ENCODE data around the gene RXRG.
A peak's percentile ranks its signal among the peaks of the same experiment; 100 is the strongest.
"Not testable (repeated sequence)": the region's sequence is repeated elsewhere in the genome, so short reads cannot be mapped to it uniquely, and the experiment has no call there.

Gene RXRG

DNA sequence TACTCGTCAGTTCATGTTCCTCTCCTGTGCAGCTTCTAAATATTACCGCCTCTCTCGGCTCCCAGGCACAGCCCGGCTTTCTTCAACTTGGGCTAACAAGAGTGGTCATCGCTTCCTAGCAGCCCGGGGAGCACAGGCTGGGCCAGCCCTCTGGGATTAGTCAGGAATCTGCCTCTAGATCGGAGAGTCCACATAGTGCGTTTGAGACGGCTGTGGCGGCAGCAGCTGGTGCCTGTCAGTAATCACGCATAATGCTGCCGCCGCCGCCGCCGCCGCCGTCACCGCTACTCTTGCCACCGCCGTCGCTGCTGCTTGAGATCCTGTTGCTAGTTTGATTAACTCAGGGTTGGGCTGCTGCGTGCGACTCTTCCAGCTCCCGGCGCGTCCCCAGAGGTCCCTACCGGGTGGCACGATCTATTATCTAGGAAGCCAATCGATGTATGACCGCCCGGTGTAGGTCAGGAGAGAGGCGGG, at the start of gene RXRG:
RXRG (minus strand) TSS at position 230 of the 474 bp plus-strand sequence. CDS start 233 bp downstream, outside the sequence.
- no peak for DNase-seq (ENCODE audit: low read depth in 2 of 2)

DNA sequence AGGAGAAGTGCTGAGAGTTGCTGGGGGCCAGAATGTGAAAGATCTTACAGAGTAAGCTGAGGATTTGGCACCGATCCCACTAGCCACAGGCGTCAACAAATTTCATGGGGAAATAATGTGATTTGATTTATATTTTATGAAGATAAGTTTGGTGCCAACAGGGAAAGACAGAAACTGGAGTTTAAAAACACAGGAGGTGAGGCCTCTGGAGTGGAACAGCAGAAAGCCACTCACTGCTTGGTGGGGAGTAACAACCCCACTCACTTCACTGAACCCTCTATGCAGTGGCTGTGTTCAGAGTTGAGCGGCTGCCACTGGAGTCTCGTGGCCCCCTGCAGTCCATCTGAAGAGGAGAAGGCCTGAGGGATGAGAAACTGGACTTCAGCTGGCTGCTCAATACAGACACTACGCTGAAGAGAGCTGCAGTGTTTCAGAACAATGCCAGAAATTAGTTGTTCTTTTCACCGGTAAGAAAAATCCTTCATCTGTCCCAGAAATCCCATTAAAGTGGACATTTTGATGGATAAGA, 48.0 kb upstream of the RXRG start:
- DNase-seq (ENCODE audit: low read depth in 2 of 2), result no peak

DNA sequence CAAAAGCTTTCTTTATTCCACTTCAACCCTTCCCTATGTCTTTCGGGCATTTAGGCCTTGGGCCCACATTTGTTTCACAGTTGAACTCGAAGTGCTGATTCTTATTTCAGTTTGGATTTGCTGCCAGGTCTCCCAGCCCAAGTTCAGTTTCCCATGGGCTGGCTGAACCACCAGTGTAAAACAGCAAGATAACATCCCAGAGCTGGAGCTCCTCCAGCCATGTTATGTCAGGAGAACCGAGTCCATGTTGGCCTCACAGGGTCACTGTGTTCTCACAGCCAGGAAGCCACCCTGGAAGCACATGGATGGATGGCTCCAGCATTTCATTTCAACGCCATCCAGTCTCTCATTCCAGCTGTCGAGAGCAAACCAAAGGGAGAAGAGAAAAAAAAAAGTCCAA, 45.2 kb upstream of the RXRG start:
- DNase-seq (ENCODE audit: low read depth in 2 of 2), result no peak

DNA sequence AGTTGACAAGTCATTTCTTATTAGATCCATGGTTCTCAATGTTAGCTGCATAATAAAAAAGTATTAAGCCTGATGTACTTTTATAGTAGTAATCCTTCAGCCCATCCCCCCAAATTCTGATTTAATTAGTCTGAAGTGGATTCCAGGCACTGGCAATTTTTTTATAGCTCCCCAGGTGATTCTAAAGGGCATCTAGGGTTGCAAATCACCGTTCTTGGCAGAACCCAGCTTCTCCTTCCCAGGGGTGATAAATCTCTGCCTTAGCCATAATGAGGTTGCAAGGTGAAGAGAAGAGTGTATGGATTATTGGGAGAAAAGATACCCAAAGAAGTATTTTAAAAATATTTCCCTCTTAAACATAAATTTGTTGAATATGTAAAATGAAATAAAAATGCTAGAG, 43.0 kb upstream of the RXRG start:
- no peak for DNase-seq (ENCODE audit: low read depth in 2 of 2)

DNA sequence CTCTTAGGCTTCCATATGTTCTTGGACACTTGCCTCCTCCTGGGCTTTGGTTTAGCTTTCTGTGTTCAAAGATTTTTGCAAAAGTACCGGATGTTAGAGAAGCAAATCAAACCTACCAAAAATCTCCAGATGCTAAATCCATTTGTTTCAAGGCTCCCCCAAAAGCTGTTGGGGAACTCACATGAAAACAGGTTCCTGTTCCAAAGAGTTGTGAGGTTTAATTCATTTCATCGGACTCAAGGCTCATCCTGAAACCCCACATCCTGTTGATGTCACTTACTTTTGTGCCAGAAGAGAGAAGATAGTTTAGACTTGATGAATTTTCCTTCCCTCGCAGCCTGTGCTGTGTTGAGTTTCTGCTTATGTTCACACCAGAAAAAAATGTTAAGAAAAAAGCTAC, 41.7 kb upstream of the RXRG start:
- no peak for DNase-seq (ENCODE audit: low read depth in 2 of 2)

DNA sequence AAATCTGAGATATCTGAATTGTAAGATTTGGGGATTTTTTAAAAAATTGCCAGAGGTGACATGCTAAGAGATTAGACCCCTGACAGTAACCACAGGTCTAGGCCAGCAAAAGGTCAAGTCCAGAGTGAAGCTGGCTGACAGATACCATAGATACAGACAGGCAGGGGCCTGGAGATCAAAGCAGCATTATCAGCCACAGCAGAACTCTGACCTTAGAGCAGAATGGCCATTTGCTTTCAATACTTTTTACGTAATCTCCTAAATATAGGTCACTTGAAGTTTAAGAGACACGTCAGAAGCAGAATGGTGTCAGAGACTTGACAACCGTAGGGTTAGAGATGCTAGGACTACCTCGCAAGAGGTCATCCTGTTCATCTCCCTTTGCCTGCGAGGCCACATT, 40.8 kb upstream of the RXRG start:
- no peak for DNase-seq (ENCODE audit: low read depth in 2 of 2)

DNA sequence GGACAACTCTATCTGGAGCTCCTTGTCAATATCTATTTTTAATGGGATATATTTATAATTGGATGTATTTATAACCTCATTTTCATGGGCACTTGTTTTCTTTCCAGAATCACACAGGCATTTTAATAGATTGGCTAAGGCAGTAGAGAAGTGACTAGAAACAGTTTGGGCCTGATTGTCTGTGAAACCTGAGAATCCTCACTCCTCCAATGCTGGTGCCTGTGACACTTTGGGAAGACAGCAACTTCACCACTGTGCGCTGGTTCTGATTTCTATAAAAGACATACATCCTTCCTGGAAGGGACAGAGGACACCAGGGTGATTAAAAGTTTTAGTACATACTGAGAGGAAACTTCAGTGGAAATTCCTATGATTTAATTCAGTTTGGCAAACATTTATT, 39.6 kb upstream of the RXRG start:
- DNase-seq (ENCODE audit: low read depth in 2 of 2), result no peak

DNA sequence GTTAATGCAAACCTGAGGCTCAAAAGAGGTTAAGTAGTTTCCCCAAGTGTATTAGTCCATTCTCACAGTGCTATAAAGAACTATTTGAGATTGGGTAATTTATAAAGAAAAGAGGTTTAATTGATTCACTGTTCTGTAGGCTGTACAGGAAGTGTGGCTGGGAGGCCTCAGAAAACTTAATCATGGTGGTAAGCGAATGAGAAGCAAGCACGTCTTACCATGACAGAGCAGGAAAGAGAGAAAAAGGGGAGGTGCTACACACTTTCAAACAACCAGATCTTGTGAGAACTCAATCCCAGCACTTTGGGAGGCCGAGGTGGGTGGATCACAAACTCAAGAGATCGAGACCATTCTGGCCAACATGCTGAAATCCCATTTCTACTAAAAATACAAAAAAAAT, 38.5 kb upstream of the RXRG start:
- DNase-seq (ENCODE audit: low read depth in 2 of 2), result no peak

DNA sequence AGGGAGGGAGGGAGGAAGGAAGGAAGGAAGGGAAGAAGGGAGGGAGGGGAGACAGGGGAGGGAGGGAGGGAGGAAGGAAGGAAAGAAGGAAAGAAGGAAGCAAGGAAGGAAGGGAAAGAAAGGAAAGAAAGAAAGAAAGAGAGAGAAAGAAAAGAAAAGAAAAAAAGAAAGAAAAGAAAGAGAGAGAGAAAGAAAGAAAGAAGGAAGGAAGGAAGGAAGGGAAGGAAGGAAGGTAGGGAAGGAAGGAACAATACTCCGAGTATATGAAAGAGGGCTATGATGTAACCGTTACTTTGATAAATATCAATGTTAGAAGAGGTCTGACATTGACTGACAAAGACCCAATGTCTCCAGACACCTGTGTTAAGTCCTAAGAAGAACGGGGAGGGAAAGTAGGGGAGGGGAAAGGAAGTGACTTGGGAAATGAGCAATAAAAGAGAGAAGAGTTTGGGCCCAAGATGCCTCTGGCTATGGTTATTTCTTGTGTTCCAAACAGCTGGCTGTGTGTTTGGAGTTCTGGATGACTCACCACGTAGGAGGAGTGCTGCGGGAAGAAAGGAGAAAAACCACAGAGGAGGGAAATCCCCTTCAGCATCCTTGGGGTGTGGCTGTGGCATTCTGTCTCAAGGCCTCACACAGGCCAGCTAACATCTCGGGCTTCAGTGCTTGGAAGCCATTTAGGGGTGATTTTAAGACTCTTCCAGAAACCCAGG, 37.0 kb upstream of the RXRG start:
- DNase-seq (ENCODE audit: low read depth in 2 of 2), result peak; percentile 0 to 4

DNA sequence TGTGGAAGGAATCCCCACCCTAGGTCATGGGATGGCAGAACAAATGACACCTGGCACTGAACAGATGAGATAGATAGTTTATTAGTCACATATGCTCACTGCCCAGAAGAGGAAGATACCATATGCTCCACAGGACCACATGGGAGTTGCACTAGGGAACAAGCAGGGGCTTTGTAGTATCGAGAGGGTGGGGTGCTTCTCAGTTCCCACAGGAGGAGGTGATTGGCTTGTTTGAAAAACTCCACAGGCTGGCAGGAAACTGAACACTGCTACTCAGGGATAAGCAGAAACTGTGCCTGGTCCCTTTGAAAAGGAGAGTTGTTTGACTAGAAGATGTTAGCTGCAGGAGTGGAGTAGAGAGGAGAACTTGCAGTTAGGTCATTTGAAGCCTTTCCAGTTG, 31.9 kb upstream of the RXRG start:
- DNase-seq (ENCODE audit: low read depth in 2 of 2), result no peak

DNA sequence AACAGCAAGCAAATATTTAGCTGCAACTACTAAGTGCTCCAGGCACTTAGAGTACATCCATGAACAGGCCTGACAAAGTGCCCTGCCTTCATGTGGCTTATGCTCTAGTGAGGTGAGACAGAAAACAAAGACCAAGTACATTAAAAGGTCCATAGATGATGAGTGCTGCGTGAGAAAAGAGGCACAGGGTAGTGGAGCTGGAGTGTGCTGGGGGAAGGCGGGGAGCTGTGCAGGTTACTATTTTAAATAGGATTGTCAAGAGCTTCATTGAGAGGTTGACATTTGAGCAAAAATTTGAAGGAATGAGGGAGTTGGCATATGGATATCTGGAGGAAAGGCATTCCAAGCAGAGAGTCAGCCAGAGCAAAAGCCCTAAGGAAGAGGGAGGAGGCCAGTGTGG, 29.3 kb upstream of the RXRG start:
- DNase-seq (ENCODE audit: low read depth in 2 of 2), result no peak

DNA sequence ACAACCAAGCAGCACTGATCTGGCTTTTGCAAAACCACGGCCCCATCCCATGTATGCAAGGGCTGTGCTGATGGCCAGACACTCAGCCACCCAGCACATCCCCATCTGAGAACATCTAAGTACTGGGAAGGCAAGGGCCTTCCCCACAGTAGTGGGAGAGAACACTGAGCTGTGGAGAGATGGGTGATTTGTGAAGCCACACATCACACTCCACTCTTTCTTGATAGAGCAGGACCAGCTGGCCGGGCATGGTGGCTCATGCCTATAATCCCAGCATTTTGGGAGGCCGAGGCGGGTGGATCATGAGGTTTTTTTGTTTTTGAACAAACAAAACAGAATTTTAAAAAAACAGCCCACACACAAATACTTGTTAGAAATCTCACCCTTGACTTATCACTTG, 28.2 kb upstream of the RXRG start:
- DNase-seq (ENCODE audit: low read depth in 2 of 2), result no peak

DNA sequence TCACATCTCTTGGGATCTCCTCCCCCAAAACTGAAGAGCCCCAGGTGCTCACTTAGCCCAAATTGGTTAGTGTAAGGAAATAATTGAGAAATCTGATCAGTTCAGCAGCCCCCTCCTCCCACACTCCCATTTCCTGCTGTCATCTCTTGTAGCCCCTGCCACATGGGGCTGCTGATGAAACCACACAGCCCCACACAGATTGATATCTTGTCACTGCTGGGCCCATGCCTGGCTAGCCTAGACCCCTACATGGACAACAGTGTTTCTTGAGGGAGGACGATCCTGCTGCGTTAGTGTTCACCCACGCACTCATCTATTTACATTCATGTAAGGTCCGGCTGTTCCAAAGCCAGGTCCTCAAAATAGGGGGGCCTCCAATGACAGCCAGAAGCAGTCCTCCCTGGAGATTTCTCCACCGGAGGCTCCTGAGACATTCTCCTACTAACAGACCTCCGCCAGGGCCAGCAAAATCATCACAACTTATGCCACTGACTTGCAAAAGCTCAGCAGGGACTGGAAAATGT, 23.9 kb upstream of the RXRG start:
- no peak for DNase-seq (ENCODE audit: low read depth in 2 of 2)

DNA sequence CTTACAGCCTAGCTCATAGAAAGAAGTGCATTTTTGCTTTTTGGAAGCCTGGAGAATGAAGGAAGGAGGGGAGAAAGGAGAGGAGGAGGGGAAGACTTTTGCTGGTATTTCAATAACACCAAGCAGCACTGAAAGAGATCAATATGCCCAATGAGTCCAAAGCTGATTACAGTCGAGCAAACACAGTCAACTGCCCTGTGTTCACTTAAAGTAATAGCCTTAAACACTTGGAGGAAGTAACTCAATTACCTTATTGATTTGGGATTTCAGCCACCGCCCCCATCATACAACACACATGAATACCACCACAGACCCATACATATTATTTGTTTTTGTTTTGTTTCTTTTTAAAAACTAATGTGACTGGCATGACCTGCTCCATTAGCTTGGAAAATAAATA, 23.3 kb upstream of the RXRG start:
- no peak for DNase-seq (ENCODE audit: low read depth in 2 of 2)

DNA sequence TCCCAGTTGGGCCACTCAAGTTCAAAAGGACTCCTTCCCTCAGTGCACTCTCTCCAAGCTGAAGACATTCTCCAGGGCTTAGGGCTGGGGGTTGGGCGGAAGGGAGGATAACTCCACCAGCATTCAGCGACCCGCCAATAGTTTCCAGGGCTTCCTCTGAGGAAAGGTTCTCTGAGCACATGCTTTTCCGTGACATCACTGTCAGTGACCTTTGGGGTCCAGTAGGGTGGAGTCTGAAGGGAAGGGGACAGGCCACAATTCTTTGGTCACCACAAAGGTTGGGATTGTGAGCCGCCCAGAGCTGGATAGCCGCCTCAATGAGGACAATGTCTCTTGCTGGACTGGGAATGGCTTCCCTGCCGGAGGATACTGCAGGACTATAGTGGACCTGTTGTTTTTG, 22.8 kb upstream of the RXRG start:
- DNase-seq (ENCODE audit: low read depth in 2 of 2), result no peak

DNA sequence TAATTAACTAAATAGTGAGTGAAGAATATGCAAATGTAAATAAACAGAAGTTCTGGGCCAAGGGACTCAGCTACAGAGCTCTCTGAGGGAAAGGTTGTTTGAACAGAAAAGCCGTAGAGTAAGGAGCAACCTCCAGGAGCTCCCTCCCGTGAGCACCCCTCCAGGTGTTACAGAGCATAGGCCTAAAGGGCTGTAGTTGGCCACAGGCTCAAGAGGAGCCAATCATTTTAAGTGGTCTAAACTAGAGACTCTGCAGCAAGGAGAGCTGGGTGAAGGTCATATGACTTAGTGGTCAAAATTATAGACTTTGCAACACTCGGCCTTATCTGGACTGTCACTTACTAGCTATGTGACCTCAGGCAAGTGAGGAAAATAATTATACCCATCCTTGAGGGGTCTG, 19.1 kb upstream of the RXRG start:
- DNase-seq (ENCODE audit: low read depth in 2 of 2), result no peak

DNA sequence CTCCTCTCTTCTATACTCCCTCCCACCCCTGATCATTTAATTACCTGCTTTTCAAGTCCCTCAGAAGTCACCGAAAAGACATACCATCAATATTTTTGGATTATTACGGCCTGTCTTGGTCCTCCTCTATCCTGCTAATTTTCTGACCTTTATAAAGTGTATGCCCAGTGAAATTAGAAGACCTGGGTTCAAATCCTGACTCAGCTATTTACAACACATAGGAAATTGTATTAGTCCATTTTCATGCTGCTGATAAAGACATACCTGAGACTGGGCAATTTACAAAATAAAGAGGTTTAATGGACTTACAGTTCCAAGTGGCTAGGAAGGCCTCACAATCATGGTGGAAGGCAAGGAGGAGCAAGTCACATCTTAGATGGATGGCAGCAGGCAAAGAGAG, 14.8 kb upstream of the RXRG start:
- DNase-seq (ENCODE audit: low read depth in 2 of 2), result not testable (repeated sequence)

DNA sequence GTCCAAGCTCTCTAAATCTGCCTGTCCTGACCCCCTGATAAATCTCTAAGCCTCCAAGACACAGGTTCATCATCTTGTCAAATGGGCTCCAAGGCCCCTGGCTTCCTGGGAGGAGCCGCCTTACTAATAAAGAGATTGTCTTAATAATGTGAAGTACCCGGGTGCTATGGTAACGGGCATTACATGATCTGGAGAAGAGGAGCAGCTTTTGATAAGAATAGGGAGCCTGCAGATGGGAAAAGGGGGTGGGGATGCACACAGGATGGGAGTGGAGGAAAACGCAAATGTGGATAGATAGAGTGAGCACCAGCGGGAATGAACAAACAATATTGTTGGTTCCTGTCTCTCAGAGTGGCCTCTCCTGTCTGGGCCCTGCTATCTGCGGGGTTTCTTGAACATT, 11.9 kb upstream of the RXRG start:
- DNase-seq (ENCODE audit: low read depth in 2 of 2), result no peak

DNA sequence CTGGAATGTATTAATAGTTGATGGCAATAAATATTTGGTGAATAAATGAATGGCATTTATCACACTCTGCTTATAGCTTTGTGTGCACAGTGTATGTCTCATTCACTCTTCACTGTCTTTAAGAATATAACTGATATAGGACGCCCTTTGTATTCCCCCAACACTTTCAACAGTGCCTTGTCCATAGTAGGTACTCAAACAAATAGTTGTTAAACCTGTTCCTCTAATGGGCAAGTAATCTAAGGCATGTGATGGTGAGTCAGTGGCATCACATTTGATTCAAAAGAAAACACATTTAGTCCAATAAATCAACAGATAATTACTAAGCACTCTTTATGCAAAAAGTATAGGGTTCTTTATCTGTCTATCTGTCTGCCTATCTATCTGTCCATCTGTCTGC, 11.2 kb upstream of the RXRG start:
- no peak for DNase-seq (ENCODE audit: low read depth in 2 of 2)

DNA sequence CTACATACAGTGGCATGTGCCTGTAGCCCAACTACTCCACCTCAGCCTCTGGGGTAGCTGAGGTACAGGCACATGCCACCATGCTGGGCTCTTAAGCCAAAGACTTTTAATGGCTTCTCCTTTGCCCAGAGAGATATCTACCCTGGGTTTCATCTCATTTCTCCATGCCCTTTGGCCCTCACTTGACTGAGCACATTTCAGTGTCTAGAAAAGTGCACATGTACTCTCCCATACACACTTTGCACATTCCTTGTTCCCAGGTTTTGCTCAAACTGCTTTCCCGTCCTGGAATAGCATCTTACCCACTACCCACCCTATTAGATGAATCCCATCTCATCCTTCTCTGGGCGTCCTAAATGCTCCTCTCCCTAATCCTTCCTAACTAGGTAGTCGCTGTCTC, 10.2 kb upstream of the RXRG start:
- DNase-seq (ENCODE audit: low read depth in 2 of 2), result no peak

DNA sequence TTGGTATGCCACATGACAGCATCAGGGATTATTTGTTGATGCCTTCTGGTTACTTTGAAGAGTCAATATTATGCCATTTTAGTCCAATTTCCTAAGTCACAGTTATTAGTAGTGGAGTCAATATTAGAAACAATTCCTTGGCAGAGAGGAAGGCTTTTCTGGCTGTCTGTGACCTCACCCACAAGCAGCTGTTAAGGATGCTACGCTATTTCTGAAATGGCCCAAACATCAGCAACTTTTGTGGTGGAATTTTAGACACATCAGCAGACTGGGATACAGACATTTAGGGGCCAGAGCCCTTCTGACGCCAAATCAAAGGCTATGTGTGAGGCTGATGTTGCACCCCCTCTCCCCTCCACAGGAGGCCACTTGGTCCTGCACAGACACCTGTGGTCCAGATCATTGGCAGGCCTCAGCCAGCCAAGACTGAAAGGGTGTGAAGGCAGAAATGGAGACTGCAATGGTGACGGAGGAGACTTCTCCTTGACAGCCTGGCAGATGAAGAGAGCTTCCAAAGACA, 9.2 kb upstream of the RXRG start:
- no peak for DNase-seq (ENCODE audit: low read depth in 2 of 2)

DNA sequence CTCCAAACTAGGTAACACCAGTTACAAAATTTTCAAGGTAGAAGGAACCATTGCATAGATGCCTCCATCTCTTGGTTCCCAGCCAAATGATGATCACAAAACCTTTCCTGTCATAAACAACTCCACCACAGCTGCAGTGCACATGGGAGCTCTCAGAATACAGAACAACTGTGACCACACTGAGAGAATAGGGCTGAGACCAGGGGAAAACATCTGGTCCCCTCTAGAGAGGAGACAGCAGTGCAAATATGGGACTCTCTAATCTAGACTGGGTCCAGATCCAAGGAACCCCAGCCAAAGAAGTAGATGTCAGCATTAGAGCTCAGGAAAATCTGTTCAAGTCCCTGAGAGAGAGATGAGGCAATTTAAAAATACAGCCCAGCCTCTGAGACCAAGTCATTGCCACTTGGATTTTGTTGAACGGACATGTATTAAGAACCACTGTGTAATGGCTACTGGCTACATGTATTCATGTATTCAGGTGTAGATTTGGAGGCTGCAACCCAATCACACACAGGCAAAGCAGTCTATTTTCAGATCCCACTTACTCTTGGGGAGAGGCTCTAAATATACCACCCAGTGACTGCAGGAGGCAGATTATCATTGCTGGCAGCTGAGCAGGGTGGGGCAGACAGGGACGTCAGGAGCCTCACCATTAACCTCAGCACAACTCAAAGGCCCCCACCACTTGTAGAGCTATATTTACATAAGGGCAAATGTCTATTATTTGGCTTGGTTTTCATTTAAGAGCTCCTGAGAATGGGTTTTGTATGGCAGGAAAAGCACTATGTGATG, 7.6 kb upstream of the RXRG start:
- DNase-seq (ENCODE audit: low read depth in 2 of 2), result no peak

DNA sequence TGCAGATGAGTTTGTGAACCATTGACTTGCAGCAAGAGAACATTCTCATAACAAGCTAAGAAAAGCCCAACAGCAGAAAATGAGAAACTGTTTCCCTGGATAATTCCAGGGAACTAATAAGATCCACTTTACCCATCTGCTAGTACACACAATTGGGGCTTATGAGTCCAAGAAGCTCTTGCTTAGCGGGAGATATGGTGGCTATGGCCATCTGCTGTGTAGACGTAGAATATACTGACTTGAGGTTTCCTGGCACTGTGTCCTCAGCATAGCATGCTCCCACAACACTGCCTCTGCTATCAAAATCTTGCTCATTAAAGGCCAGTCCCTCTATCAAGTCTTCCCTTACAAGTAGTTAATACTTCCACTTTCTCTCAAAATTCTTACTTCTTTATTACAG, 6.8 kb upstream of the RXRG start:
- no peak for DNase-seq (ENCODE audit: low read depth in 2 of 2)

Measured in stimulated activated CD8-positive, alpha-beta memory T cell treated with anti-CD3 and anti-CD28 coated beads, Interleukin-15, amount 100 ng/mL, for 48 hours (primary cell).